ENCODE measurements around the gene THAP11. TPM values are rescaled to one million over a fixed set of nuclear protein-coding genes. Genes with fewer than 3 reads are reported as not detected.

Gene THAP11
- total RNA-seq (2014; rRNA removed; shearing (Covaris generic)), result 36.9 and 37.4 TPM in 2 replicates

GRCh38 chr16:67841816-67842508, at the start of gene THAP11:
Gene THAP11, plus strand, starts transcription at chr16:67842320. Its CDS starts 235 bp downstream, at chr16:67842555.

GRCh38 chr16:67806428-67807147, 35.5 kb upstream of the THAP11 start, which contains the start of the genes RANBP10 and TSNAXIP1:
Gene RANBP10, minus strand, starts transcription at chr16:67806560. Its CDS starts 24 bp downstream, at chr16:67806536.
Gene TSNAXIP1, plus strand, starts transcription at chr16:67806889. Its CDS starts 261 bp downstream, at chr16:67807150.

GRCh38 chr16:67846320-67847063, 4.4 kb downstream of the THAP11 start, which contains the start of gene NUTF2:
Gene NUTF2, plus strand, starts transcription at chr16:67846933. Its CDS starts 18,198 bp downstream, at chr16:67865131.

GRCh38 chr16:67847064-67847861, 5.1 kb downstream of the THAP11 start, which contains the start of gene CENPT:
Gene CENPT, minus strand, starts transcription at chr16:67847693. Its CDS starts 13,834 bp downstream, at chr16:67833859.

GRCh38 chr16:67872631-67873434, 30.7 kb downstream of the THAP11 start, which contains the start of gene EDC4:
Gene EDC4, plus strand, starts transcription at chr16:67873052. Its CDS starts 210 bp downstream, at chr16:67873262.

GRCh38 chr16:67884684-67885083, 42.6 kb downstream of the THAP11 start, which contains the start of gene NRN1L:
Gene NRN1L, plus strand, starts transcription at chr16:67884885. Its CDS starts 19 bp downstream, at chr16:67884904.

GRCh38 chr16:67892899-67893742, 51.0 kb downstream of the THAP11 start, which contains the start of gene PSKH1:
Gene PSKH1, plus strand, starts transcription at chr16:67893254. Its CDS starts 15,496 bp downstream, at chr16:67908750.

Small RNA genes lying within 50 kb of the gene (small RNA-seq; reads per million reads assigned to genes)
- gene AC040162.2 (not detected), gene NRN1L (not detected)

Other genes starting within 250 kb of the THAP11 start
- gene CARMIL2, start 197.2 kb upstream of the THAP11 start, total RNA-seq (2014; rRNA removed; shearing (Covaris generic)), result 1.9 and 2.2 TPM in 2 replicates
- 49.5 and 50.1 TPM in 2 replicates for gene ACD, start 182.1 kb upstream of the THAP11 start, total RNA-seq (2014; rRNA removed; shearing (Covaris generic))
- 4.2 and 4.9 TPM in 2 replicates for gene PARD6A, start 181.4 kb upstream of the THAP11 start, total RNA-seq (2014; rRNA removed; shearing (Covaris generic))
- gene ENKD1, start 175.6 kb upstream of the THAP11 start, total RNA-seq (2014; rRNA removed; shearing (Covaris generic)), result 58.8 and 71.0 TPM in 2 replicates
- gene C16orf86, start 175.5 kb upstream of the THAP11 start, total RNA-seq (2014; rRNA removed; shearing (Covaris generic)), result 9.2 and 11.4 TPM in 2 replicates
- gene GFOD2, start 123.0 kb upstream of the THAP11 start, total RNA-seq (2014; rRNA removed; shearing (Covaris generic)), result 19.6 and 19.7 TPM in 2 replicates
- 5.4 and 5.5 TPM in 2 replicates for gene RANBP10, start 35.8 kb upstream of the THAP11 start, total RNA-seq (2014; rRNA removed; shearing (Covaris generic))
- gene TSNAXIP1, start 35.4 kb upstream of the THAP11 start, total RNA-seq (2014; rRNA removed; shearing (Covaris generic)), result 0.66 and 1.6 TPM in 2 replicates
- gene NUTF2, start 4.6 kb downstream of the THAP11 start, total RNA-seq (2014; rRNA removed; shearing (Covaris generic)), result 174 TPM in 2 replicates
- 29.7 and 30.7 TPM in 2 replicates for gene CENPT, start 5.4 kb downstream of the THAP11 start, total RNA-seq (2014; rRNA removed; shearing (Covaris generic))
- gene EDC4, start 30.7 kb downstream of the THAP11 start, total RNA-seq (2014; rRNA removed; shearing (Covaris generic)), result 82.4 and 94.4 TPM in 2 replicates
- 0.30 TPM in 1 of 2 replicates, not detected in the other for gene NRN1L, start 42.6 kb downstream of the THAP11 start, total RNA-seq (2014; rRNA removed; shearing (Covaris generic))
- 6.7 and 11.1 TPM in 2 replicates for gene PSKH1, start 50.9 kb downstream of the THAP11 start, total RNA-seq (2014; rRNA removed; shearing (Covaris generic))
- 1.6 and 4.0 TPM in 2 replicates for gene CTRL, start 89.5 kb downstream of the THAP11 start, total RNA-seq (2014; rRNA removed; shearing (Covaris generic))
- 69.2 and 69.3 TPM in 2 replicates for gene PSMB10, start 94.5 kb downstream of the THAP11 start, total RNA-seq (2014; rRNA removed; shearing (Covaris generic))
- 3.4 and 4.7 TPM in 2 replicates for gene LCAT, start 101.8 kb downstream of the THAP11 start, total RNA-seq (2014; rRNA removed; shearing (Covaris generic))
- 32.8 and 41.3 TPM in 2 replicates for gene SLC12A4, start 126.3 kb downstream of the THAP11 start, total RNA-seq (2014; rRNA removed; shearing (Covaris generic))
- gene DPEP3, start 138.2 kb downstream of the THAP11 start, total RNA-seq (2014; rRNA removed; shearing (Covaris generic)), result not detected in 2 replicates
- gene DPEP2, start 157.2 kb downstream of the THAP11 start, total RNA-seq (2014; rRNA removed; shearing (Covaris generic)), result not detected in 2 replicates
- gene DPEP2NB, start 173.6 kb downstream of the THAP11 start, total RNA-seq (2014; rRNA removed; shearing (Covaris generic)), result not detected in 2 replicates
- 28.6 and 31.1 TPM in 2 replicates for gene DDX28, start 180.9 kb downstream of the THAP11 start, total RNA-seq (2014; rRNA removed; shearing (Covaris generic))
- 19.3 and 25.8 TPM in 2 replicates for gene DUS2, start 181.0 kb downstream of the THAP11 start, total RNA-seq (2014; rRNA removed; shearing (Covaris generic))
- 19.3 and 21.5 TPM in 2 replicates for gene NFATC3, start 243.1 kb downstream of the THAP11 start, total RNA-seq (2014; rRNA removed; shearing (Covaris generic))